ENCODE measurements around the gene FCHO2. TPM values are rescaled to one million over a fixed set of nuclear protein-coding genes. Genes with fewer than 3 reads are reported as not detected.
"Not testable (repeated sequence)": the region's sequence is repeated elsewhere in the genome, so short reads cannot be mapped to it uniquely, and the experiment has no call there.

Gene FCHO2
- total RNA-seq, 1 experiment from 2014 or later, result 16.9 TPM

- H3K27me3 Mint-ChIP-seq (ENCODE audit: insufficient read depth, unreplicated experiment), result no peaks in the 10 kb centered on the region
- no TSS peak for BruUV-seq (replicated peaks)
- no peak for DNase-seq (ENCODE audit: unreplicated experiment)
- TF ChIP-seq, protein P1, sequence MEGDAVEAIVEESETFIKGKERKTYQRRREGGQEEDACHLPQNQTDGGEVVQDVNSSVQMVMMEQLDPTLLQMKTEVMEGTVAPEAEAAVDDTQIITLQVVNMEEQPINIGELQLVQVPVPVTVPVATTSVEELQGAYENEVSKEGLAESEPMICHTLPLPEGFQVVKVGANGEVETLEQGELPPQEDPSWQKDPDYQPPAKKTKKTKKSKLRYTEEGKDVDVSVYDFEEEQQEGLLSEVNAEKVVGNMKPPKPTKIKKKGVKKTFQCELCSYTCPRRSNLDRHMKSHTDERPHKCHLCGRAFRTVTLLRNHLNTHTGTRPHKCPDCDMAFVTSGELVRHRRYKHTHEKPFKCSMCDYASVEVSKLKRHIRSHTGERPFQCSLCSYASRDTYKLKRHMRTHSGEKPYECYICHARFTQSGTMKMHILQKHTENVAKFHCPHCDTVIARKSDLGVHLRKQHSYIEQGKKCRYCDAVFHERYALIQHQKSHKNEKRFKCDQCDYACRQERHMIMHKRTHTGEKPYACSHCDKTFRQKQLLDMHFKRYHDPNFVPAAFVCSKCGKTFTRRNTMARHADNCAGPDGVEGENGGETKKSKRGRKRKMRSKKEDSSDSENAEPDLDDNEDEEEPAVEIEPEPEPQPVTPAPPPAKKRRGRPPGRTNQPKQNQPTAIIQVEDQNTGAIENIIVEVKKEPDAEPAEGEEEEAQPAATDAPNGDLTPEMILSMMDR (IDR thresholded peaks at IDR 0.05; ENCODE audit: unreplicated experiment), result no peak
- H3K4me1 Mint-ChIP-seq (ENCODE audit: insufficient read depth, unreplicated experiment), result no peaks in the 10 kb centered on the region
- H3K4me3 Mint-ChIP-seq (ENCODE audit: unreplicated experiment), result no peak overlapping the region
- H3K9me3 Mint-ChIP-seq (ENCODE audit: unreplicated experiment), result no peaks in the 10 kb centered on the region
- CTCF ChIA-PET, result interaction anchor here (0.6 to 1.0 kb wide), 2 partner anchors 30 to 155 kb away, joined by 4 to 6 read pairs; partner anchors contain the start of gene FCHO2
- intact Hi-C loops (cut with micrococcal nuclease), result no loop called here
- no peak overlapping the region for H3K27ac Mint-ChIP-seq (ENCODE audit: low read depth, unreplicated experiment)
- peaks cover 22% of the 10 kb centered on the region for H3K36me3 Mint-ChIP-seq (ENCODE audit: insufficient read depth, unreplicated experiment)
- POLR2A ChIA-PET, result interaction anchor here (0.6 to 1.1 kb wide), 2 partner anchors 26 to 373 kb away, joined by 3 to 4 read pairs; no protein-coding TSS in a partner anchor
Observed at GRCh38 chr5:72925336-72926010, 30.4 kb upstream of the FCHO2 start.

- H3K27me3 Mint-ChIP-seq (ENCODE audit: insufficient read depth, unreplicated experiment); H3K9me3 Mint-ChIP-seq (ENCODE audit: unreplicated experiment); H3K36me3 Mint-ChIP-seq (ENCODE audit: insufficient read depth, unreplicated experiment); H3K4me1 Mint-ChIP-seq (ENCODE audit: insufficient read depth, unreplicated experiment); CTCF ChIA-PET; intact Hi-C loops (cut with micrococcal nuclease); H3K27ac Mint-ChIP-seq (ENCODE audit: low read depth, unreplicated experiment); DNase-seq (ENCODE audit: unreplicated experiment); BruUV-seq (replicated peaks); H3K4me3 Mint-ChIP-seq (ENCODE audit: unreplicated experiment): not testable (repeated sequence)
- POLR2A ChIA-PET, result interaction anchor here (1.1 kb wide), 1 partner anchor 16 kb away, joined by 3 read pairs; no protein-coding TSS in a partner anchor
Observed at GRCh38 chr5:72932686-72933085, 23.2 kb upstream of the FCHO2 start.

DNA sequence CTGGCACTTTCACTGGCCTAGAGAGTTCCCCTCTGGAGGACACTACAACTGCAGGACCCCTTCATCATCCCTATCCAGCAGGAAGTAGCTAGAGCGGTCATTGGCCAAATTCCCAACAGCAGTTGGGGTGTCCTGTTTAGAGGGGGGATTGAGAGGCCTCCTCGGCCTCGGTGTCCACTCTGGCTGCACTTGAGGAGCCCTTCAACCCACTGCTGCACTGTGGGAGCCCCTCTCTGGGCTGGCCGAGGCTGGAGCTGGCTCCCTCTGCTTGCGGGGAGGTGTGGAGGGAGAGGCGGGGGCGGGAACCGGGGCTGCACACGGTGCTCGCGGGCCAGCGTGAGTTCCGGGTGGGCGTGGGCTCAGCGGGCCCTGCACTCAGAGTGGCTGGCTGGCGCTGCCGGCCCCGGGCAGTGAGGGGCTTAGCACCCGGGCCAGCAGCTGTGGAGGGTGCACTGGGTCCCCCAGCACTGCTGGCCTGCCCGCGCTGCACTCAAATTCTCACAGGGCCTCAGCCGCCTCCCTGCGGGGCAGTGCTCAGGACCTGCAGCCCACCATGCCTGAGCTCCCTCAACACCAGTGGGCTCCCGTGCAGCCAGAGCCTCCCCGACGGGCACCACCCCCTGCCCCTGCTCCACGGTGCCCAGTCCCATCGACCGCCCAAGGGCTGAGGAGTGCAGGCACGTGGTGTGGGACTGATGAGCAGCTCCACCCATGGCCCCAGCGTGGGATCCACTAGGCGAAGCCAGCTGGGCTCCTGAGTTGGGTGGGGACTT lies 20.7 kb upstream of the FCHO2 start:
- H3K27me3 Mint-ChIP-seq (ENCODE audit: insufficient read depth, unreplicated experiment); CTCF ChIA-PET; BruUV-seq (replicated peaks); H3K36me3 Mint-ChIP-seq (ENCODE audit: insufficient read depth, unreplicated experiment); H3K4me3 Mint-ChIP-seq (ENCODE audit: unreplicated experiment); H3K9me3 Mint-ChIP-seq (ENCODE audit: unreplicated experiment); DNase-seq (ENCODE audit: unreplicated experiment); intact Hi-C loops (cut with micrococcal nuclease); H3K4me1 Mint-ChIP-seq (ENCODE audit: insufficient read depth, unreplicated experiment); H3K27ac Mint-ChIP-seq (ENCODE audit: low read depth, unreplicated experiment): not testable (repeated sequence)
- POLR2A ChIA-PET, result interaction anchor here (0.7 to 1.7 kb wide), 4 partner anchors 10 to 30 kb away, joined by 3 to 4 read pairs (median 3); no protein-coding TSS in a partner anchor

DNA sequence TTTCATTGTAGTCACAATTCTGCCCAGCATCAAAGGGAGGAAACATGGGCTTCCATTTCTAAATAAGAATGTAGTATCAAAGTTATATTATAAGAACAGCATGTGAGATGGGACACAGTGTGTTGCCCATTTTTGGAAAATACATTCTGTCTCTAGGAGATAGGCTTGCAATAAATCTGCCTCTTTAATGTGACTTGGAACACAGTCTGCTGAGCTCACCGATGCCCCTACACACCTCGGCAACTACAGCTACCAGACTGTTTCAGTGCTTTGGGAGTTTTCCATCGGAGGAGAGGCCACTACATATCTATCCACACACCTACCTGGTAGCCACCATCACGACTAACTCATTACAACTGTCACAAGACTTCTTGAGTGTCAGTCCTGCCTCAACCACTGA lies 18.9 kb upstream of the FCHO2 start:
- TF ChIP-seq, protein P1 (IDR thresholded peaks at IDR 0.05; ENCODE audit: unreplicated experiment), result no peak
- DNase-seq (ENCODE audit: unreplicated experiment), result no peak
- Mint-ChIP-seq H3K9me3 (ENCODE audit: unreplicated experiment) (no peaks in the 10 kb centered on the region), H3K4me3 (ENCODE audit: unreplicated experiment) (no peak overlapping the region), H3K36me3 (ENCODE audit: insufficient read depth, unreplicated experiment) (peaks cover 6% of the 10 kb centered on the region), H3K4me1 (ENCODE audit: insufficient read depth, unreplicated experiment) (no peaks in the 10 kb centered on the region), H3K27me3 (ENCODE audit: insufficient read depth, unreplicated experiment) (no peaks in the 10 kb centered on the region), H3K27ac (ENCODE audit: low read depth, unreplicated experiment) (no peak overlapping the region)
- CTCF ChIA-PET, result interaction anchor here (0.8 kb wide), 1 partner anchor 1726 kb away, joined by 3 read pairs; no protein-coding TSS in a partner anchor
- intact Hi-C loops (cut with micrococcal nuclease), result no loop called here
- no TSS peak for BruUV-seq (replicated peaks)
- POLR2A ChIA-PET, result interaction anchor here (2.9 kb wide), 1 partner anchor 18 kb away, joined by 14 read pairs; the partner anchor contains the start of gene FCHO2

Data from MCF 10A (cell line).